GM18507 (cell line): ENCODE results near the gene CFAP92.

ENCODE experiments used
- DNase-seq: peaks from one replicate; pipeline ENCODE4 v3.0.0; 2011; ENCODE audit warnings: low read depth; ENCODE audit not compliant: insufficient read length; ENCODE audit errors: extremely low spot score
- FAIRE-seq: peaks from 2 replicates; lab custom pipeline; 2011; peaks lifted over from hg19 to GRCh38; lab: Jason Lieb, UNC

CFAP92 gene

GRCh38 chr3:129026728-129027543 lies 33.1 kb upstream of the CFAP92 start:
- FAIRE-seq = peak; percentile 97
- peak; percentile 93 for DNase-seq

- DNase-seq (no peak), FAIRE-seq (no peak)
Observed at GRCh38 chr3:129025691-129026435, 32.0 kb upstream of the CFAP92 start.

GRCh38 chr3:129025108-129025507 lies 31.2 kb upstream of the CFAP92 start:
- FAIRE-seq (no peak), DNase-seq (no peak)

- no peak for DNase-seq
- FAIRE-seq = no peak
Observed at GRCh38 chr3:129023909-129024308, 30.0 kb upstream of the CFAP92 start.

GRCh38 chr3:129023008-129023358 lies 29.1 kb upstream of the CFAP92 start:
- FAIRE-seq (no peak), DNase-seq (no peak)

GRCh38 chr3:129022114-129023007 lies 28.5 kb upstream of the CFAP92 start:
- no peak for DNase-seq
- FAIRE-seq = no peak

- FAIRE-seq (no peak), DNase-seq (no peak)
Observed at GRCh38 chr3:129021140-129021551, 27.3 kb upstream of the CFAP92 start.

- no peak for FAIRE-seq
Observed at GRCh38 chr3:129020691-129021090, 26.8 kb upstream of the CFAP92 start.

GRCh38 chr3:129019266-129019665 lies 25.4 kb upstream of the CFAP92 start:
- FAIRE-seq (no peak), DNase-seq (no peak)

More at GRCh38 chr3:129020691-129021090, 26.8 kb upstream of the CFAP92 start:
- DNase-seq = no peak

GRCh38 chr3:129018751-129019150 lies 24.9 kb upstream of the CFAP92 start:
- DNase-seq = no peak
- no peak for FAIRE-seq

GRCh38 chr3:129018271-129018670 lies 24.4 kb upstream of the CFAP92 start:
- FAIRE-seq (no peak), DNase-seq (no peak)

GRCh38 chr3:129017484-129017899 lies 23.6 kb upstream of the CFAP92 start:
- DNase-seq (no peak), FAIRE-seq (no peak)

- DNase-seq = peak; percentile 56
- peak; percentile 82 for FAIRE-seq
Observed at GRCh38 chr3:129016720-129017483, 23.0 kb upstream of the CFAP92 start.

GRCh38 chr3:129016356-129016719 lies 22.5 kb upstream of the CFAP92 start:
- no peak for DNase-seq
- FAIRE-seq = peak; percentile 60

GRCh38 chr3:129015388-129016105 lies 21.7 kb upstream of the CFAP92 start:
- no peak for FAIRE-seq
- DNase-seq = no peak

- no peak for FAIRE-seq
Observed at GRCh38 chr3:129014793-129015345, 21.0 kb upstream of the CFAP92 start.

GRCh38 chr3:129014148-129014547 lies 20.3 kb upstream of the CFAP92 start:
- DNase-seq = no peak
- no peak for FAIRE-seq

More at GRCh38 chr3:129014793-129015345, 21.0 kb upstream of the CFAP92 start:
- DNase-seq = no peak

- DNase-seq = no peak
- no peak for FAIRE-seq
Observed at GRCh38 chr3:129013491-129013891, 19.6 kb upstream of the CFAP92 start.
